GM18870 (cell line): ENCODE results near the gene LRRC42.
"Not testable (repeated sequence)": the region's sequence is repeated elsewhere in the genome, so short reads cannot be mapped to it uniquely, and the experiment has no call there.

Experiments
- ATAC-seq: cut with Tn5 transposase; IDR thresholded peaks from one replicate; pipeline ENCODE4 v1.9.1; 2021; ENCODE audit warnings: moderate library complexity; ENCODE audit not compliant: unreplicated experiment

Gene LRRC42

GRCh38 chr1:53964109-53964508 lies 18.0 kb downstream of the LRRC42 start:
- ATAC-seq = no peak

GRCh38 chr1:53966794-53967193 lies 20.6 kb downstream of the LRRC42 start:
- ATAC-seq = no peak

- no peak for ATAC-seq
Observed at GRCh38 chr1:53967409-53968124, 21.4 kb downstream of the LRRC42 start.

- ATAC-seq = no peak
Observed at GRCh38 chr1:53968125-53968513, 22.0 kb downstream of the LRRC42 start.

GRCh38 chr1:53969323-53969722 lies 23.2 kb downstream of the LRRC42 start:
- not testable (repeated sequence) for ATAC-seq

GRCh38 chr1:53971718-53972117 lies 25.6 kb downstream of the LRRC42 start:
- no peak for ATAC-seq

- no peak for ATAC-seq
Observed at GRCh38 chr1:53975861-53976260, 29.7 kb downstream of the LRRC42 start.

- no peak for ATAC-seq
Observed at GRCh38 chr1:53979712-53980450, 33.7 kb downstream of the LRRC42 start.

- ATAC-seq = no peak
Observed at GRCh38 chr1:53981220-53981619, 35.1 kb downstream of the LRRC42 start.

- no peak for ATAC-seq
Observed at GRCh38 chr1:53982034-53982762, 36.0 kb downstream of the LRRC42 start.

GRCh38 chr1:53982763-53983104 lies 36.6 kb downstream of the LRRC42 start:
- ATAC-seq = no peak

GRCh38 chr1:53984726-53985125 lies 38.6 kb downstream of the LRRC42 start:
- no peak for ATAC-seq

- no peak for ATAC-seq
Observed at GRCh38 chr1:53986458-53986857, 40.3 kb downstream of the LRRC42 start.

GRCh38 chr1:53987880-53988279 lies 41.7 kb downstream of the LRRC42 start:
- no peak for ATAC-seq

GRCh38 chr1:53992085-53992874 lies 46.1 kb downstream of the LRRC42 start:
- no peak for ATAC-seq

- ATAC-seq = not testable (repeated sequence)
Observed at GRCh38 chr1:53994516-53994915, 48.4 kb downstream of the LRRC42 start.

- no peak for ATAC-seq
Observed at GRCh38 chr1:53995683-53996082, 49.5 kb downstream of the LRRC42 start.

- no peak for ATAC-seq
Observed at GRCh38 chr1:53998223-53998622, 52.1 kb downstream of the LRRC42 start.

GRCh38 chr1:53999920-54000319 lies 53.8 kb downstream of the LRRC42 start:
- ATAC-seq = no peak

- ATAC-seq = no peak
Observed at GRCh38 chr1:54001591-54001990, 55.4 kb downstream of the LRRC42 start.
